ENCODE results near the gene UFSP1.

- TF ChIP-seq CTCF (IDR thresholded peaks at IDR 0.05) (no peak), POLR2A (IDR thresholded peaks at IDR 0.05) (no peak), POLR2AphosphoS5 (IDR thresholded peaks at IDR 0.05) (no peak)
Observed at GRCh38 chr7:100861616-100861985, 27.9 kb downstream of the UFSP1 start.

All from prostate gland (tissue), 2 donors.